NCI-H146 (cell line): ENCODE data around the gene ALPL.
"Not testable (repeated sequence)": the region's sequence is repeated elsewhere in the genome, so short reads cannot be mapped to it uniquely, and the experiment has no call there.

Source experiments
- DNase-seq: peaks from one replicate; lab custom pipeline; 2025; lab: John Stamatoyannopoulos, UW

The ALPL gene

GRCh38 chr1:21507511-21508270 lies 1.5 kb upstream of the ALPL start:
- DNase-seq = no peak

GRCh38 chr1:21508580-21509350 lies 458 bp upstream of the ALPL start:
- DNase-seq = peak; percentile 48

GRCh38 chr1:21510113-21510493 lies 880 bp downstream of the ALPL start:
- DNase-seq = no peak

GRCh38 chr1:21510885-21511578 lies 1.8 kb downstream of the ALPL start:
- no peak for DNase-seq

GRCh38 chr1:21511579-21512522 lies 2.6 kb downstream of the ALPL start:
- DNase-seq = no peak

- no peak for DNase-seq
These were observed 5.0 kb downstream of the ALPL start for GRCh38 chr1:21514245-21514644.

GRCh38 chr1:21517161-21517589 lies 8.0 kb downstream of the ALPL start:
- no peak for DNase-seq

- DNase-seq = no peak
These were observed 8.6 kb downstream of the ALPL start for GRCh38 chr1:21517660-21518480.

- no peak for DNase-seq
These were observed 9.7 kb downstream of the ALPL start for GRCh38 chr1:21518774-21519455.

GRCh38 chr1:21519486-21520070 lies 10.4 kb downstream of the ALPL start:
- not testable (repeated sequence) for DNase-seq

GRCh38 chr1:21520899-21521716 lies 11.9 kb downstream of the ALPL start:
- no peak for DNase-seq

GRCh38 chr1:21521717-21522060 lies 12.5 kb downstream of the ALPL start:
- DNase-seq = no peak

GRCh38 chr1:21522525-21523038 lies 13.4 kb downstream of the ALPL start:
- DNase-seq = no peak

- DNase-seq = no peak
These were observed 14.1 kb downstream of the ALPL start for GRCh38 chr1:21523297-21523813.

- no peak for DNase-seq
These were observed 15.0 kb downstream of the ALPL start for GRCh38 chr1:21524220-21524619.

GRCh38 chr1:21524686-21525339 lies 15.6 kb downstream of the ALPL start:
- DNase-seq = no peak

GRCh38 chr1:21525340-21525717 lies 16.1 kb downstream of the ALPL start:
- no peak for DNase-seq

- no peak for DNase-seq
These were observed 17.2 kb downstream of the ALPL start for GRCh38 chr1:21526441-21526840.
